ENCODE measurements around the gene NFIA.

DNA sequence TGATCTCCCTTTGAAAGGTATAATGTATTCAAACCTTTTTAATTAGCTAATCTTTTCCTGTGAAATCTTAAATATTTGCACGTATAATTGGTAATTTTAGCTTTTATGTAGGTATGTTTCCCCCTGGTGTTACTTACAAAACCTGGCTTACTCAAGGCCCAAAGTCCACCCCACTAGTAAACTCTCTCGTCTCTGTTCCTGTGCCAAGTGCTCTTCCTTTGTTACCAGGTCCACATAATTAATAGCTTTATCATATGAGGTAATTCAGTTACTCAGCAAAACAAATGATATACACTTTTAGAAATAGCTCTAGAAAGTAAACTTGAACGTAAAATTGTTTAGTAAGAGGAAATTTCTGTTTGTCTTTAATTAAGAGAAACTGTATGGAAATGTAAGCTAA lies 36.7 kb downstream of the NFIA start:
- TF ChIP-seq, protein P1, sequence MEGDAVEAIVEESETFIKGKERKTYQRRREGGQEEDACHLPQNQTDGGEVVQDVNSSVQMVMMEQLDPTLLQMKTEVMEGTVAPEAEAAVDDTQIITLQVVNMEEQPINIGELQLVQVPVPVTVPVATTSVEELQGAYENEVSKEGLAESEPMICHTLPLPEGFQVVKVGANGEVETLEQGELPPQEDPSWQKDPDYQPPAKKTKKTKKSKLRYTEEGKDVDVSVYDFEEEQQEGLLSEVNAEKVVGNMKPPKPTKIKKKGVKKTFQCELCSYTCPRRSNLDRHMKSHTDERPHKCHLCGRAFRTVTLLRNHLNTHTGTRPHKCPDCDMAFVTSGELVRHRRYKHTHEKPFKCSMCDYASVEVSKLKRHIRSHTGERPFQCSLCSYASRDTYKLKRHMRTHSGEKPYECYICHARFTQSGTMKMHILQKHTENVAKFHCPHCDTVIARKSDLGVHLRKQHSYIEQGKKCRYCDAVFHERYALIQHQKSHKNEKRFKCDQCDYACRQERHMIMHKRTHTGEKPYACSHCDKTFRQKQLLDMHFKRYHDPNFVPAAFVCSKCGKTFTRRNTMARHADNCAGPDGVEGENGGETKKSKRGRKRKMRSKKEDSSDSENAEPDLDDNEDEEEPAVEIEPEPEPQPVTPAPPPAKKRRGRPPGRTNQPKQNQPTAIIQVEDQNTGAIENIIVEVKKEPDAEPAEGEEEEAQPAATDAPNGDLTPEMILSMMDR (conservative IDR thresholded peaks at IDR 0.05; ENCODE audit: low read depth, low read length) = no peak
- TF ChIP-seq EZH2phosphoT487 (IDR thresholded peaks at IDR 0.05; ENCODE audit: borderline replicate concordance, low read length) = no peak

All from PC-3 (cell line).